SH-SY5Y (cell line): Measurements from ENCODE around the gene LTBP2.

Experiments
- GATA2 ChIP-seq: IDR thresholded peaks from 2 replicates; pipeline ENCODE4 v1.6.1; 2011; ENCODE audit warnings: mild to moderate bottlenecking, low read depth, low read length
- GATA3 ChIP-seq: IDR thresholded peaks from 2 replicates; pipeline ENCODE4 v1.6.1; 2011; ENCODE audit warnings: low read depth, mild to moderate bottlenecking, low read length, moderate library complexity

DNA sequence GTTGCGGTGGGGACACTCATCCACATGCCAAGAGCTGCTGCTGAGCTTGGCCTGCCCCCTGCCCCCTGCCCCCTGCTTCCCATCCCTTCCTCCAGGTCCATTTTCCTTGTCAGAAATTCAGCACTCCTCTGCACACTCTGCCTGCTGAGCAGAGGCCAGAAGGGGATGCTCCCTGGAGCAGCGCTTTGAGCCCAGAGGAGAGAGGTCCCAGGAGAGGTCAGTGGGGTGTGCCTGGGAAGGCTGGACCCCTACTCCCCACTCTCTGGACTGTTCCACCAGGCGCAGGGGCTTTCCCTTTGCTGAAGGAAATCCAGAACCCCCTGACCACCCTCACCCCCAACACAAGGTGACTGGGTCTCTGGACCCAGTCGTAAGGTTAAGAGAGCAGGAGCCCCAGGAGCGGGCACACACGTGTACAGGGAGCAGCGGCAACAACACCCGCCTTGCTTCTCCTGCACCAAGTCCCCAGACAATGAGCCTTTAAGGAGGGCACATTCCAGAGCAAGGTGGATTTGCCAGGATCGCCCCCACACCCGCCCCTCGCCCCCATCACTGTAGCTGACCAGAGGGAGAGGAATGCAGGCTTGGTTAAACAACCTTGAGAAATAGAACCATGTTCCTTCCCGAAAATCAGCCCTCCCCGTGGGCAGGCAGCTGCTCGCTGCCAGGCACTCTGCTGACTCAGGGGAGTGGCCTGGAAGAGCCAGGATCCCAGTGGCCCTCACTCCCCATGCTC, 87.8 kb downstream of the LTBP2 start:
- TF ChIP-seq GATA2 (no peak), GATA3 (no peak)
